ENCODE data around the gene PLA2G4E.

PLA2G4E gene

GRCh38 chr15:41932101-41932500, 88.7 kb downstream of the PLA2G4E start:
- no peak for DNase-seq

Data from DMS 273 treated with DMSO at 0.1 percent for 48 hours (cell line).